GM12892 (cell line): ENCODE results near the gene FGF5.
A peak's percentile ranks its signal among the peaks of the same experiment; 100 is the strongest.

Experiments
- DNase-seq: peaks from one replicate; pipeline ENCODE4 v3.0.0; 2011; ENCODE audit not compliant: insufficient read length
- FAIRE-seq: peaks from 2 replicates; lab custom pipeline; 2011; peaks lifted over from hg19 to GRCh38; lab: Jason Lieb, UNC
- POLR2A ChIP-seq: IDR thresholded peaks from 2 replicates; pipeline ENCODE4 v1.6.1; 2011; ENCODE audit warnings: low read depth, low read length, control low read depth
- POLR2AphosphoS5 ChIP-seq: IDR thresholded peaks from 2 replicates; pipeline ENCODE4 v1.6.1; 2011; ENCODE audit warnings: low read depth, low read length, control low read depth
- TAF1 ChIP-seq: IDR thresholded peaks from 2 replicates; pipeline ENCODE4 v1.6.1; 2011; ENCODE audit warnings: low read depth, mild to moderate bottlenecking, control low read depth, low read length, borderline replicate concordance

The FGF5 gene

DNA sequence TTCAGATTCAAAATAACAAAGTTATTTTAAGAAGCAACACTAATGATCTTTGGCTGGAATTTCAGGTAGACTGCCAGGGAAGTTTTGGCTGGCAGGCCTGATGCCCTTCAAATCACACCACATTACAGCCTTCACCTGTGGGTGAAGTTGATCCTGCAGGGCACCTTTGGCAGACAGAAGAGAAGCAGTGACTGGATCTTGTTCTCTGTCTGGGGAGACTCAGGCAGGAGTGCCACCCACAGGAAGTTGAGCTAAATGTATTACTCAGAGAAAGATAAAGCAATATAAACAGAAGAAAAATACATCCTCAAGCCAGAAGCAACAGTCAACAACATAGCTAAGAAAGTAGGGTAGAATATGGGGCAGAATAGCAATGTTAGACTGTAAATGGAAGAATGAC lies 56.3 kb downstream of the FGF5 start:
- no peak for DNase-seq

DNA sequence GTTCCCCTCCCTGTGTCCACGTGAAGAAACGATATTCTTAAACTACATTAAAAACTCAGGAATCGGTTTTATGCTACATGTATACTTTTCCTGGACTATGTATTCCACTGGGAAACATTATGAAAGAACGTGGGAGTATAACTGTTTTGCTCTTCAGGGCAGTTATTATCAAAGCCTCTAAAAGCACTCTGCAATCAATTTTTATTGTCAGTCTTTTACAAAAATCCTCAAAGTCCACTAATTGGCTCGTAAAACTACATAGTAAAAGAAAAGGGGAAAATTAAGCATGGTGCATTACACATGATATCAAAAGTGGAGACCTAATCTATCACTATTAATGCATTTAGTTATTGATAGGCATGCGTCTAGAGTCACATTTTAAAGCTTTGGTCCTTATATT lies 57.7 kb downstream of the FGF5 start:
- TF ChIP-seq TAF1 (no peak), POLR2A (no peak), POLR2AphosphoS5 (no peak)
- no peak for FAIRE-seq
- no peak for DNase-seq

More for the DNA sequence above, 56.3 kb downstream of the FGF5 start:
- TF ChIP-seq POLR2A: no peak
- no peak for TF ChIP-seq TAF1
- TF ChIP-seq POLR2AphosphoS5: no peak
- FAIRE-seq: no peak

DNA sequence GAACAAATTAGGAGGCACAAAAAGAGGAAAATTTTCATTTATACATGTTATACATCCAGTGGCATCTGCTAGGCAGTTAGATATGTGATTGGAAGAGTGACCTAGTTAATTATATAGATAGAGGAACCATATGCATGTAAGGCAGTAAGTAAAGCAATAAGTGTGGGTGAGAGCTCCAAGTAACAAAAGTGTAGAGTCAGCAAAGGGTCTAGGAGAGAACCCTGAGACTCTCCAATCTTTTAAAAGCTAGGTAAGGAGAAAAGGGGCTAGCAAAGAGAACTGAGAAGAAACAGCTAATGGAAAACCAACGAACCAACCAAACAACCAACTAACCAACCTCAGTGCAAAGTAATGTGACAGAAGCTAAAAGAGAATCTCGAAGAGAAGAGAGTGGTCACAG lies 65.2 kb downstream of the FGF5 start:
- no peak for DNase-seq
- no peak for FAIRE-seq
- TF ChIP-seq TAF1: no peak
- no peak for TF ChIP-seq POLR2AphosphoS5
- no peak for TF ChIP-seq POLR2A

DNA sequence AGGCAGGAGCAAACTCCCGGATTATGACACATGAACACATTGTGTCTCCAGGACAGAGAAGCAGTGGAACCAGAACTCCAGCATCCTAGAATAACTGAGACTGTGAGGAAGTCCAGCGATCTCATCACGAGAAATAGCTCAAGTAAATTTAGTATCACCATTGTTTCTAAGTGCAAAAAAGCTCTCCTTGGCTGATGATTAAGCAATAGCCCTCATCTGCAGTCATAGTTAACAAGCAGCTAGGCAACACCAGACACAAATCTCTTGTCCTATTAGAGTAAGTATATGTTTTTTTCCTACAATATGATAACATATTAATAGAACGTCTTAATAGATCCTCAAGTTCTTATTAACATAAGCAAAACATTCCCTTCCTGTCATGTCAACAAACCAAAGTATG lies 66.7 kb downstream of the FGF5 start:
- TF ChIP-seq TAF1: no peak
- TF ChIP-seq POLR2A: no peak
- no peak for TF ChIP-seq POLR2AphosphoS5
- no peak for FAIRE-seq
- no peak for DNase-seq

DNA sequence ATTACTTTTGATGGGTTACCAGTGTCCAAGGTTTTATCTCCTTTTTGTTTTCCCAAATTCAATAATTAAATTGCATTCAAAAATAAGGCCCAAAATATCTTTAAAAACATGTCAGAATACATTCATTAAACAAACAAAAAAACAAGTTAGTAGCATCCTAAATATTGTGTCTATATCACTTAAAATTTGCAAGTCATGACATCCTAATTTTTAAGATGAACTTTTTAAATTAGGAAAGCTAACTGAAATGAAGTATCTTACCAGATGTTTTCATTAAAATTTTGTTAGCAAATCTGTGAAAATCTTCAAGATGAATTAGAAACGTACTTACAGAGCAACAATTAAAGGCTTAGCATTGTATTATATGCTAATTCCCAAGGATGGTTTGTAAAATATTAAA lies 68.1 kb downstream of the FGF5 start:
- DNase-seq: no peak
- TF ChIP-seq TAF1 (no peak), POLR2AphosphoS5 (no peak), POLR2A (no peak)
- FAIRE-seq: no peak

DNA sequence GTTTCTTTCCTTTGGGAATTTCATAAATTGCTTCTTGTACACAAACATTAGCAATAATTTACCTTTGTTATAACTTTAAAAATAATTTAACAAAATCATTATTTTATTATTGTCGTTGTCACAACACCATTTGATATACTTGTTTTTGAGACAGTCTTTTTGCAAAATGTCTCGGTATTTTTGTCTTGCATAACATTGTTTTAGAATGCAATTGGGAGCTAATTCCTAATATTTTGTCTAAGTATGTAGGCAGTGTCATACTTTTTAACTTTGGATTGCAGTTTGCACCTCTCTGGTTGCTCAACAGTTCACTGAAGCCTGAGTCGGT lies 68.7 kb downstream of the FGF5 start:
- TF ChIP-seq TAF1: no peak
- TF ChIP-seq POLR2AphosphoS5: no peak
- TF ChIP-seq POLR2A: no peak
- FAIRE-seq: no peak
- DNase-seq: no peak

DNA sequence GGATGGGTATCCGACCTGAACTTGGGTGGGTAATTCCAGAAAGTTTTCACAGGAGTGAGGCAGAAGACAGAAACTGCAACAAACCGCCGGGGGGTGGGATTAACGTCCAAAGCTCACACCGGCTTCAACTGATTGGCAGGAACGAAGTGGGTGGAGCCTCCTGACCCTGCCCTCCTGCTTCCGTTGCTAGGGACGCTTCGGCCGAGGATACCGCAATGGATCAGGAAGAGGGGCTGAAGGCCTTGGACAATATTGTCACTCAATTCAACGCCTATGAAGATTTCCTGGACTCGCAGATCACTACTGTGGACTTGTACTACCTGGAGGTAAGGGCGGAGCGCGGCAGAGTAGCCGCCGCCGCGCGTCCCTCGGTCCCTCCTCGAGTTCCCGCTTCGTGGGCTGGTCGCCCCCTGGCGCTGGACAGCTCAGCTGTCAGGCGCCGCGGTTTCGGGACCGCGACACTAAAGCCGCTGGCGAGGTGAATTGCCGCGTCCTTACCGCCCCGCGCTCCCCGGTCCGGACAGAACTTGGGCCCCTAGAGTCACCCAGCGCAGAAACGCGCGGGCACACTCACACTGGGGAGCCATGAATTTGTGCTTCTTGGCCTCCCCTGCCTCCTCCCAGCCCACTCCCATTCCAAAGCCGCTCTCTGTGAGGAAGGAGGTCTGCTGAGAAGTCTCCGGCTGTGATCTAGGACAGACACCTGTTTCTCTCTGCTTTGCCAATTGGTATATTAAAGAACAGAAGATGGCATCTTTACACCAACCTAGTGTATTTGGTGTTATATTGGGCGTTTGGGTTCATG lies 69.3 kb downstream of the FGF5 start, which contains the start of gene CFAP299:
CFAP299 (plus strand) TSS at position 177 of the 805 bp plus-strand sequence.
- DNase-seq: peak; percentile 28
- TF ChIP-seq TAF1 (no peak), POLR2AphosphoS5 (no peak), POLR2A (no peak)
- FAIRE-seq: peak; percentile 95

DNA sequence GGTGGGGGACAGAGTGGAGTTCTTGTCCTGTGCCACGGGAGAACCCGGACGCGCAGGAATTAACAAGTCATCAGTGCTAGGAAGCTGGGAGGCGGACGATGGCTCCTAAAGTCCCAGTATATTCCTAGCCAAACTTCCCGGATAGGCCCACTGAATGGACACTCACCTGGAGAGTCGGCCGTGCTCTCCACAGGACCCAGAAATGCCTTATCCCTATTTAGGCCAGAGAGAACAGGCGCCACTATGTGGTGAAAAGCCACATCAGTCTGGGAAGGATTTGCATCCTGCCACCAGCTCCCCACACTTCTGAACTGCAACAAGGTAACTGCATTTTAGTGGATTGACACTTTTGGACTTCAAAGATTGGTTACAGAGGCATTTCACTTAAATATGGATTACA lies 70.1 kb downstream of the FGF5 start:
- DNase-seq (no peak), FAIRE-seq (no peak)
- TF ChIP-seq POLR2AphosphoS5: no peak
- no peak for TF ChIP-seq POLR2A
- no peak for TF ChIP-seq TAF1

DNA sequence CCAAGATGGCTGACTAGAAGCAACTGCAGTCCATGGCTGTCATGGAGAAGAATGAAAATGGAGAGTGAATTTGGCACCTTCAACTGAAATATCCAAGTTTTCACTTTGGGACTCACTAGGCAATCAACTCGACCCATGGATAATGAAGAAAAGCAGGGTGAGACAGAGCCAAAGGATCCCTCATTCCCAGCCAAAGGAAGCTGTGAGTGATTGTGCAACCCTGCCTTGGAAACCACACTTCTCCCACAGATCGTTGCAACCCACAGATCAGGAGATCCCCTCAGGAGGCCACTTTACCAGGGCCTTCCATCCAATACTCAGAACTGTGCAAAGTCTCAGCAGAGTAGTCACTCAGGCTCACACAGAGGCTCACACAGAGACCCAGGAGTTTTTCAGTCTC lies 73.6 kb downstream of the FGF5 start:
- FAIRE-seq (no peak), DNase-seq (no peak)
- TF ChIP-seq POLR2A: no peak
